ENCODE results near the gene NLRC5. TPM values are rescaled to one million over a fixed set of nuclear protein-coding genes. Genes with fewer than 3 reads are reported as not detected.

The NLRC5 gene
- total RNA-seq, 1 experiment from 2014 or later = 2.4 TPM

DNA sequence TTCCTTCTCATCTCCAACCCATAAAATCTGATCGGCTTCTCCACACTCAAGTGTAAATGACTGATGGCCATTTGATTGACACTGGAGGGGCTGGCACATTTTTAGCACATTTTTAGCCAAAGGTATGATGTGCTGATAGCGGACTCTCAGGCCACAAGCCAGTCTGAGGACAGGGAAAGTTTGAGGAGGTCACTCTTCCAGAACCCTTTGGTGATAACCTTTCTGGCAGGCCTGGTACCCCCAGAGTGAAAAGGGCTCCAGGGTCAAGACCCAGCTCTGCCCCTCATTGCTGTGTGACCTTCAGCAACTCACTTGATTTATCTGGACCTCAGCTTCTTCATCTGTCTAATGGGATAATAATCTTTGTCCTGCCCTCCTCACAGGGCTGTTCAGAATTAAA, 1.7 kb upstream of the NLRC5 start:
- no peak overlapping the region for H3K4ac ChIP-seq (ENCODE audit: low read depth, low read length)
- no peak overlapping the region for H4K91ac ChIP-seq (ENCODE audit: insufficient read length, low read depth, low read length)
- H2AFZ ChIP-seq (ENCODE audit: low read length) = no peak overlapping the region
- no peaks in the 10 kb centered on the region for H3K4me1 ChIP-seq (ENCODE audit: insufficient read depth, low read length)
- H3K36me3 Mint-ChIP-seq (ENCODE audit: insufficient read depth in 1 of 3, low read depth in 3 of 3) = no peaks in the 10 kb centered on the region; a peak in 1 of 7 replicates
- no CpG with 5 or more reads among the region's 2 CpGs for WGBS (ENCODE audit: extremely low coverage, insufficient read length, low lambda C conversion rate)
- H3K23me2 ChIP-seq (ENCODE audit: insufficient read length, low read depth, low read length, poor library complexity, severe bottlenecking) = peaks cover 2% of the 10 kb centered on the region
- TF ChIP-seq, protein P1, sequence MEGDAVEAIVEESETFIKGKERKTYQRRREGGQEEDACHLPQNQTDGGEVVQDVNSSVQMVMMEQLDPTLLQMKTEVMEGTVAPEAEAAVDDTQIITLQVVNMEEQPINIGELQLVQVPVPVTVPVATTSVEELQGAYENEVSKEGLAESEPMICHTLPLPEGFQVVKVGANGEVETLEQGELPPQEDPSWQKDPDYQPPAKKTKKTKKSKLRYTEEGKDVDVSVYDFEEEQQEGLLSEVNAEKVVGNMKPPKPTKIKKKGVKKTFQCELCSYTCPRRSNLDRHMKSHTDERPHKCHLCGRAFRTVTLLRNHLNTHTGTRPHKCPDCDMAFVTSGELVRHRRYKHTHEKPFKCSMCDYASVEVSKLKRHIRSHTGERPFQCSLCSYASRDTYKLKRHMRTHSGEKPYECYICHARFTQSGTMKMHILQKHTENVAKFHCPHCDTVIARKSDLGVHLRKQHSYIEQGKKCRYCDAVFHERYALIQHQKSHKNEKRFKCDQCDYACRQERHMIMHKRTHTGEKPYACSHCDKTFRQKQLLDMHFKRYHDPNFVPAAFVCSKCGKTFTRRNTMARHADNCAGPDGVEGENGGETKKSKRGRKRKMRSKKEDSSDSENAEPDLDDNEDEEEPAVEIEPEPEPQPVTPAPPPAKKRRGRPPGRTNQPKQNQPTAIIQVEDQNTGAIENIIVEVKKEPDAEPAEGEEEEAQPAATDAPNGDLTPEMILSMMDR (conservative IDR thresholded peaks at IDR 0.05) = no peak
- H2BK5ac ChIP-seq (ENCODE audit: insufficient read length, low read length) = no peak overlapping the region
- H3K4me3 Mint-ChIP-seq = no peak overlapping the region
- H3K14ac ChIP-seq (ENCODE audit: insufficient read depth, low read length) = no peak overlapping the region
- no peak overlapping the region for H2BK12ac ChIP-seq (ENCODE audit: insufficient read length, low read depth, low read length)
- no peak overlapping the region for H3K27ac ChIP-seq (ENCODE audit: insufficient read length, low read depth, low read length)
- no peak overlapping the region for H4K8ac ChIP-seq (replicated peaks; ENCODE audit: insufficient read length, low read depth, low read length)
- no peak overlapping the region for H3T11ph ChIP-seq (ENCODE audit: low read length)
- no peak for DNase-seq
- H3K79me2 ChIP-seq (ENCODE audit: insufficient read depth, low read length) = no peaks in the 10 kb centered on the region
- H3K27ac Mint-ChIP-seq = no peak overlapping the region
- H2BK15ac ChIP-seq (ENCODE audit: low read depth, low read length) = no peak overlapping the region
- peaks cover 18 to 33% of the 10 kb centered on the region in 2 experiments for H3K4me1 Mint-ChIP-seq
- no peak overlapping the region for H3K18ac ChIP-seq (ENCODE audit: insufficient read length, low read depth, low read length)
- no peak overlapping the region for H3K9ac ChIP-seq (ENCODE audit: extremely low read depth, insufficient read length, low read length)
- no peaks in the 10 kb centered on the region for H4K20me1 ChIP-seq (ENCODE audit: control insufficient read depth, insufficient read depth, insufficient read length)
- no peak overlapping the region for H3K56ac ChIP-seq (ENCODE audit: insufficient read length, low read depth, low read length)
- no peaks in the 10 kb centered on the region for H3K9me3 Mint-ChIP-seq
- H2BK120ac ChIP-seq (ENCODE audit: low read depth, low read length, poor library complexity, severe bottlenecking) = no peak overlapping the region
- H3K23ac ChIP-seq (ENCODE audit: insufficient read length, low read depth, low read length) = no peak overlapping the region
- no peaks in the 10 kb centered on the region for H3K9me3 ChIP-seq (ENCODE audit: control insufficient read depth, low read depth, low read length)
- H2BK20ac ChIP-seq (ENCODE audit: low read depth, low read length, poor library complexity, severe bottlenecking) = no peak overlapping the region
- H3K4me2 ChIP-seq (ENCODE audit: insufficient read depth, insufficient read length, low read length) = no peak overlapping the region
- no peaks in the 10 kb centered on the region for H3K79me1 ChIP-seq (ENCODE audit: insufficient read depth, low read depth, low read length, poor library complexity, severe bottlenecking)
- peaks cover 52% of the 10 kb centered on the region for H3K27me3 Mint-ChIP-seq (ENCODE audit: low read depth)
- H4K5ac ChIP-seq (ENCODE audit: insufficient read length, low read depth, low read length) = no peak overlapping the region
- peaks cover 6% of the 10 kb centered on the region; the same call in 1 of the 2 replicates for H3K27me3 ChIP-seq (ENCODE audit: insufficient read depth, low read length)
- no peak overlapping the region for H2AK5ac ChIP-seq (ENCODE audit: insufficient read length, low read length)

All from H9 (cell line).